HepG2 (cell line): Measurements from ENCODE around the gene SPPL3. TPM values are rescaled to one million over a fixed set of nuclear protein-coding genes. Genes with fewer than 3 reads are reported as not detected.

Source experiments
- ATAC-seq: fragments of 200-7000 bp; cut with Tn5 transposase; 3 replicates; pipeline ENCODE4 v1.9.1; 2020; ENCODE audit warnings: mild to moderate bottlenecking, moderate library complexity
- BruUV-seq: library from RNA; stranded (reverse); fragments of 400-500 nt; replicated peaks from 2 replicates; lab custom pipeline; 2021; lab: Mats Ljungman, UMichigan
- CTCF ChIA-PET: fragments of 300-600 bp; formaldehyde crosslinking; extraction: SDS; loops from one replicate; lab custom pipeline; 2021; ENCODE audit warnings: low total read pairs, inconsistent platforms, low intra/inter-chr PET ratio; lab: Yijun Ruan, JAX
- POLR2A ChIA-PET: fragments of 350-600 bp; sonication (Branson Sonifier 250); formaldehyde crosslinking; loops from one replicate; lab custom pipeline; 2020; ENCODE audit warnings: antibody characterized with exemption, inconsistent platforms; lab: Yijun Ruan, JAX
- DNase-seq: peaks from one replicate; pipeline ENCODE4 v3.0.0-alpha.2; 2015; ENCODE audit warnings: low spot score
- FAIRE-seq: peaks from 3 replicates; lab custom pipeline; 2011; peaks lifted over from hg19 to GRCh38; lab: Jason Lieb, UNC
- H2AFZ ChIP-seq: one replicate; pipeline ENCODE4 v1.6.1; 2011; ENCODE audit warnings: low read length, inconsistent platforms
- H3K27ac ChIP-seq: fragments of 300-600 bp; 3 replicates; pipeline ENCODE4 v1.8.0; 2011; ENCODE audit warnings: mixed run types, mild to moderate bottlenecking, mixed read lengths, low read length, inconsistent platforms; ENCODE audit not compliant: insufficient read depth; ENCODE audit errors: extremely low read length
- H3K27me3 ChIP-seq, 2 experiments: fragments of 200-600 bp in 1 of 2; 2 replicates in 1 of 2; 3 replicates in 1 of 2; pipeline versions ENCODE4 v1.6.0 to v1.8.0; 2011; ENCODE audit warnings: low read length in 2 of 2, mild to moderate bottlenecking in 2 of 2, moderate library complexity in 2 of 2, inconsistent platforms in 1 of 2; ENCODE audit not compliant: insufficient read depth in 2 of 2, control insufficient read depth in 1 of 2
- H3K36me3 ChIP-seq, 2 experiments: fragments of 200-600 bp in 1 of 2; replicated peaks in 1 of 2; 2 replicates in 1 of 2; 3 replicates in 1 of 2; pipeline versions ENCODE4 v1.5.1 to v1.8.0; 2011; ENCODE audit warnings: low read length in 2 of 2, inconsistent platforms in 1 of 2; ENCODE audit not compliant: insufficient read depth in 2 of 2, control insufficient read depth in 1 of 2
- H3K4me1 ChIP-seq: 2 replicates; pipeline ENCODE4 v1.5.1; 2012; ENCODE audit warnings: low read length, inconsistent platforms; ENCODE audit not compliant: insufficient read depth
- H3K4me2 ChIP-seq: 2 replicates; pipeline ENCODE4 v1.6.0; 2011; ENCODE audit warnings: low read depth, low read length, inconsistent platforms
- H3K4me3 ChIP-seq, 3 experiments: fragments of 200-600 bp in 1 of 3; sonication (generic), shearing (Covaris generic) in 1 of 3; replicated peaks in 1 of 3; 2 replicates each; pipeline ENCODE4 v1.5.1; 2011 to 2016; ENCODE audit warnings: low read length in 3 of 3, inconsistent platforms in 2 of 3, low read depth in 2 of 3, mild to moderate bottlenecking in 2 of 3, control low read depth in 1 of 3, mixed read lengths in 1 of 3; ENCODE audit not compliant: insufficient read depth in 1 of 3
- H3K79me2 ChIP-seq: one replicate; pipeline ENCODE4 v1.6.1; 2011; ENCODE audit warnings: low read length, inconsistent platforms; ENCODE audit not compliant: insufficient read depth
- H3K9ac ChIP-seq: 2 replicates; pipeline ENCODE4 v1.6.0; 2011; ENCODE audit warnings: mild to moderate bottlenecking, low read depth, low read length, inconsistent platforms; ENCODE audit not compliant: insufficient read depth
- H3K9me3 ChIP-seq: 2 replicates; pipeline ENCODE4 v1.5.1; 2012; ENCODE audit warnings: mild to moderate bottlenecking, low read length
- H4K20me1 ChIP-seq: 2 replicates; pipeline ENCODE4 v1.6.0; 2011; ENCODE audit warnings: inconsistent platforms, mild to moderate bottlenecking, low read length, moderate library complexity; ENCODE audit not compliant: insufficient read depth
- FOXA1 ChIP-seq, 2 experiments: fragments of 450-650 bp in 1 of 2; sonication (generic) in 1 of 2; formaldehyde crosslinking in 1 of 2; IDR thresholded peaks; 2 replicates each; pipeline versions ENCODE4 v1.4.0 to v1.6.1; 2016 to 2020; ENCODE audit warnings: missing genetic modification reagents in 1 of 2
- IRF2 ChIP-seq: IDR thresholded peaks from 2 replicates; pipeline ENCODE4 v1.6.1; 2018; ENCODE audit warnings: missing genetic modification reagents, missing compliant biosample characterization
- MBD4 ChIP-seq: IDR thresholded peaks from 2 replicates; pipeline ENCODE4 v1.6.1; 2012; ENCODE audit warnings: low read length, inconsistent platforms, borderline replicate concordance
- MLLT10 ChIP-seq: sonication (generic); formaldehyde crosslinking; IDR thresholded peaks from 2 replicates; pipeline ENCODE4 v1.4.0; 2020; ENCODE audit warnings: missing genetic modification reagents
- MTA1 ChIP-seq: sonication (generic); formaldehyde crosslinking; IDR thresholded peaks from 2 replicates; pipeline ENCODE4 v1.4.0; 2020; ENCODE audit warnings: missing genetic modification reagents, mild to moderate bottlenecking, borderline replicate concordance
- NCOA5 ChIP-seq: sonication (generic); formaldehyde crosslinking; IDR thresholded peaks from 2 replicates; pipeline ENCODE4 v1.4.0; 2020; ENCODE audit warnings: missing genetic modification reagents
- NRL ChIP-seq: sonication (generic); formaldehyde crosslinking; IDR thresholded peaks from 2 replicates; pipeline ENCODE4 v1.5.0; 2020; ENCODE audit warnings: missing genetic modification reagents, mild to moderate bottlenecking, moderate library complexity, borderline replicate concordance
- SNAI1 ChIP-seq: sonication (generic); formaldehyde crosslinking; IDR thresholded peaks from 2 replicates; pipeline ENCODE4 v1.5.0; 2020; ENCODE audit warnings: mild to moderate bottlenecking, missing genetic modification reagents, borderline replicate concordance
- TBX2 ChIP-seq: sonication (generic); formaldehyde crosslinking; IDR thresholded peaks from 2 replicates; pipeline ENCODE4 v1.5.0; 2020; ENCODE audit warnings: missing genetic modification reagents, mild to moderate bottlenecking, borderline replicate concordance
- ZKSCAN8 ChIP-seq: IDR thresholded peaks from 2 replicates; pipeline ENCODE4 v1.6.1; 2016; ENCODE audit warnings: borderline replicate concordance, missing genetic modification reagents, missing compliant biosample characterization
- ZNF160 ChIP-seq: sonication (generic); formaldehyde crosslinking; IDR thresholded peaks from 2 replicates; pipeline ENCODE4 v1.8.0; 2022; ENCODE audit warnings: mild to moderate bottlenecking, inconsistent platforms, missing genetic modification reagents
- ZNF446 ChIP-seq: sonication (generic); formaldehyde crosslinking; IDR thresholded peaks from 2 replicates; pipeline ENCODE4 v1.5.0; 2020; ENCODE audit warnings: mild to moderate bottlenecking, missing genetic modification reagents
- ZNF501 ChIP-seq: sonication (generic); formaldehyde crosslinking; IDR thresholded peaks from 2 replicates; pipeline ENCODE4 v1.5.1; 2020; ENCODE audit warnings: mild to moderate bottlenecking, moderate library complexity, missing genetic modification reagents
- ZNF549 ChIP-seq: sonication (generic); formaldehyde crosslinking; IDR thresholded peaks from 2 replicates; pipeline ENCODE4 v1.5.0; 2020; ENCODE audit warnings: missing genetic modification reagents
- WGBS: methylation state at CpG from one replicate; pipeline ENCODE4 v1.1.6; 2017; ENCODE audit warnings: low lambda C conversion rate; 5-methylcytosine and 5-hydroxymethylcytosine counted together
- in situ Hi-C: cut with HindIII; loops from 2 replicates; pipeline ENCODE4 v1.10.0; 2017; ENCODE audit warnings: low pct_unique_long_range_greater_than_20kb; ENCODE audit not compliant: extremely low pct_ligation_motif_present
- intact Hi-C: fragments of 100-400 bp; cut with micrococcal nuclease; formaldehyde crosslinking; loops from one replicate; pipeline ENCODE4 v1.10.0; 2022; ENCODE audit not compliant: unreplicated experiment
- polyA plus RNA-seq, 8 experiments: library from polyadenylated mRNA; depleted of rRNA in 3 of 8; stranded (reverse) in 7 of 8; unstranded in 1 of 8; fragments of >200 nt; fragmentation: Illumina TruSeq in 4 of 8; extraction: Trizol in 4 of 8; gene quantifications; 2 replicates each; pipeline versions ENCODE4 v1.2.1 to v1.2.3, GENCODE V29; 2011 to 2016; ENCODE audit warnings: low read depth in 4 of 8, missing spikeins in 1 of 8, mixed read lengths in 1 of 8; ENCODE audit not compliant: insufficient read depth in 1 of 8
- total RNA-seq, 5 experiments: library from RNA; depleted of rRNA; stranded (reverse); fragments of >200 nt; fragmentation: Illumina TruSeq; extraction: Trizol; gene quantifications; 2 replicates each; pipeline ENCODE4 v1.2.3, GENCODE V29; 2016; ENCODE audit warnings: low read depth in 1 of 5
- TF ChIP-seq, protein P1 (sequence below): sonication (generic); formaldehyde crosslinking; IDR thresholded peaks from 2 replicates; pipeline ENCODE4 v1.9.0; 2021; ENCODE audit warnings: missing genetic modification reagents, mild to moderate bottlenecking, borderline replicate concordance
- TF ChIP-seq, protein P2 (sequence below): IDR thresholded peaks from 2 replicates; pipeline ENCODE4 v1.6.1; 2018; ENCODE audit warnings: missing genetic modification reagents

Gene SPPL3
- total and polyA plus RNA-seq, 2 of the 13 experiments (the other 11 are each of a cell fraction or from before 2014, with no cell fraction given), result 8.9 to 9.1 TPM

GRCh38 chr12:120917748-120918147, 13.6 kb upstream of the SPPL3 start:
- no peak overlapping the region for H3K4me2 ChIP-seq
- no peak overlapping the region for H3K27ac ChIP-seq
- ChIA-PET POLR2A (no interaction called here), CTCF (no interaction called here)
- no peaks in the 10 kb centered on the region for H3K36me3 ChIP-seq
- DNase-seq (no peak), FAIRE-seq (no peak), ATAC-seq (no peak)
- no peaks in the 10 kb centered on the region; the same call in 1 of the 2 replicates for H3K9me3 ChIP-seq
- no peaks in the 10 kb centered on the region for H3K79me2 ChIP-seq
- no peaks in the 10 kb centered on the region for H3K4me1 ChIP-seq
- BruUV-seq, result no TSS peak
- in situ Hi-C loops, result no loop called here
- no peak overlapping the region for H2AFZ ChIP-seq
- no peak overlapping the region for H3K9ac ChIP-seq
- H3K27me3 ChIP-seq, result no peaks in the 10 kb centered on the region; a peak in 2 of 5 replicates
- no peak overlapping the region for H3K4me3 ChIP-seq
- H4K20me1 ChIP-seq, result no peaks in the 10 kb centered on the region
- intact Hi-C loops, result no loop called here
- WGBS, result 6% methylated on average over 2 of the region's 2 CpGs
- TF ChIP-seq ZNF160 (CRISPR knock-in tag), result peak; percentile 74; the same call in 1 of the 2 replicates
- TF ChIP-seq, protein P1, sequence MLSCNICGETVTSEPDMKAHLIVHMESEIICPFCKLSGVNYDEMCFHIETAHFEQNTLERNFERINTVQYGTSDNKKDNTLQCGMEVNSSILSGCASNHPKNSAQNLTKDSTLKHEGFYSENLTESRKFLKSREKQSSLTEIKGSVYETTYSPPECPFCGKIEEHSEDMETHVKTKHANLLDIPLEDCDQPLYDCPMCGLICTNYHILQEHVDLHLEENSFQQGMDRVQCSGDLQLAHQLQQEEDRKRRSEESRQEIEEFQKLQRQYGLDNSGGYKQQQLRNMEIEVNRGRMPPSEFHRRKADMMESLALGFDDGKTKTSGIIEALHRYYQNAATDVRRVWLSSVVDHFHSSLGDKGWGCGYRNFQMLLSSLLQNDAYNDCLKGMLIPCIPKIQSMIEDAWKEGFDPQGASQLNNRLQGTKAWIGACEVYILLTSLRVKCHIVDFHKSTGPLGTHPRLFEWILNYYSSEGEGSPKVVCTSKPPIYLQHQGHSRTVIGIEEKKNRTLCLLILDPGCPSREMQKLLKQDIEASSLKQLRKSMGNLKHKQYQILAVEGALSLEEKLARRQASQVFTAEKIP (CRISPR knock-in tag), result no peak
- no peak for TF ChIP-seq NRL (CRISPR knock-in tag)
- TF ChIP-seq MLLT10 (CRISPR knock-in tag), result no peak
- no peak for TF ChIP-seq TBX2 (CRISPR knock-in tag)
- TF ChIP-seq ZKSCAN8 (CRISPR knock-in tag), result no peak
- no peak for TF ChIP-seq NCOA5 (CRISPR knock-in tag)
- TF ChIP-seq, all 625 proteins: peak for 1

- H3K36me3 ChIP-seq, result no peaks in the 10 kb centered on the region
- no peaks in the 10 kb centered on the region for H3K79me2 ChIP-seq
- FAIRE-seq (no peak), DNase-seq (no peak), ATAC-seq (no peak)
- POLR2A ChIA-PET, result no interaction called here
- no peak overlapping the region for H3K27ac ChIP-seq
- BruUV-seq, result no TSS peak
- H3K4me3 ChIP-seq, result no peak overlapping the region
- CTCF ChIA-PET, result no interaction called here
- H3K9ac ChIP-seq, result no peak overlapping the region
- intact Hi-C loops (no loop called here), in situ Hi-C loops (no loop called here)
- no peaks in the 10 kb centered on the region for H3K4me1 ChIP-seq
- H3K9me3 ChIP-seq, result no peaks in the 10 kb centered on the region; the same call in 1 of the 2 replicates
- no peaks in the 10 kb centered on the region for H4K20me1 ChIP-seq
- no peak overlapping the region for H2AFZ ChIP-seq
- 71% methylated on average over 14 of the region's 14 CpGs for WGBS
- no peak overlapping the region for H3K4me2 ChIP-seq
- no peaks in the 10 kb centered on the region; a peak in 2 of 5 replicates for H3K27me3 ChIP-seq
- TF ChIP-seq ZNF446 (CRISPR knock-in tag), result no peak
- TF ChIP-seq IRF2 (CRISPR knock-in tag), result no peak
- TF ChIP-seq ZNF501 (CRISPR knock-in tag), result no peak
- TF ChIP-seq, protein P2, sequence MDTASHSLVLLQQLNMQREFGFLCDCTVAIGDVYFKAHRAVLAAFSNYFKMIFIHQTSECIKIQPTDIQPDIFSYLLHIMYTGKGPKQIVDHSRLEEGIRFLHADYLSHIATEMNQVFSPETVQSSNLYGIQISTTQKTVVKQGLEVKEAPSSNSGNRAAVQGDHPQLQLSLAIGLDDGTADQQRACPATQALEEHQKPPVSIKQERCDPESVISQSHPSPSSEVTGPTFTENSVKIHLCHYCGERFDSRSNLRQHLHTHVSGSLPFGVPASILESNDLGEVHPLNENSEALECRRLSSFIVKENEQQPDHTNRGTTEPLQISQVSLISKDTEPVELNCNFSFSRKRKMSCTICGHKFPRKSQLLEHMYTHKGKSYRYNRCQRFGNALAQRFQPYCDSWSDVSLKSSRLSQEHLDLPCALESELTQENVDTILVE (CRISPR knock-in tag), result no peak
- TF ChIP-seq SNAI1, result no peak
- no peak for TF ChIP-seq FOXA1 (IDR thresholded peaks at IDR 0.05)
- TF ChIP-seq FOXA1 (CRISPR knock-in tag; IDR thresholded peaks at IDR 0.05), result no peak
- TF ChIP-seq ZNF549 (CRISPR knock-in tag), result no peak
- TF ChIP-seq MTA1, result no peak
- no peak for TF ChIP-seq MBD4
Observed at GRCh38 chr12:120916561-120916960, 12.4 kb upstream of the SPPL3 start.
